A549 (cell line): ENCODE results near the gene SLC2A8. TPM values are rescaled to one million over a fixed set of nuclear protein-coding genes. Genes with fewer than 3 reads are reported as not detected.
A peak's percentile ranks its signal among the peaks of the same experiment; 100 is the strongest.

Source experiments
- ATAC-seq, 2 experiments: fragments of 200-7000 bp in 1 of 2; fragments of >200 bp in 1 of 2; cut with Nextera tagmentation in 1 of 2; cut with Tn5 transposase in 1 of 2; 3 replicates each; pipeline versions ENCODE4 v1.8.0 to v1.9.1; 2018 to 2020; ENCODE audit warnings: mild to moderate bottlenecking in 1 of 2, moderate library complexity in 1 of 2
- CTCF ChIA-PET: fragments of 300-600 bp; sonication (Branson Sonifier 250); formaldehyde crosslinking; extraction: SDS; loops from one replicate; lab custom pipeline; 2021; ENCODE audit warnings: antibody characterized with exemption, inconsistent platforms; lab: Yijun Ruan, JAX
- POLR2A ChIA-PET: fragments of 350-600 bp; formaldehyde crosslinking; extraction: SDS; loops from one replicate; lab custom pipeline; 2021; ENCODE audit warnings: antibody characterized with exemption, inconsistent platforms; lab: Yijun Ruan, JAX
- DNase-seq, 2 experiments: peaks; one replicate each; pipeline versions ENCODE4 v3.0.0 to v3.0.0-alpha.2; 2011 to 2016; ENCODE audit warnings: low read depth in 1 of 2, low spot score in 1 of 2
- FAIRE-seq: peaks from 2 replicates; lab custom pipeline; 2011; peaks lifted over from hg19 to GRCh38; lab: Jason Lieb, UNC
- H3K27ac ChIP-seq, 2 experiments: fragments of >200 bp; sonication (Bioruptor Twin); formaldehyde crosslinking; 3 replicates each; pipeline ENCODE4 v1.5.1; 2016 to 2017
- H3K4me1 ChIP-seq: fragments of >200 bp; sonication (Bioruptor Twin); formaldehyde crosslinking; 3 replicates; pipeline ENCODE4 v1.6.1; 2016
- H3K4me2 ChIP-seq: fragments of >200 bp; sonication (Bioruptor Twin); formaldehyde crosslinking; 3 replicates; pipeline ENCODE4 v1.6.1; 2016
- H3K4me3 ChIP-seq: fragments of >200 bp; sonication (Bioruptor Twin); formaldehyde crosslinking; 3 replicates; pipeline ENCODE4 v1.5.1; 2016
- H3K9me3 ChIP-seq: fragments of >200 bp; sonication (Bioruptor Twin); formaldehyde crosslinking; 3 replicates; pipeline ENCODE4 v1.6.1; 2016
- EHMT2 ChIP-seq: fragments of 200-600 bp; sonication (generic); IDR thresholded peaks from 2 replicates; pipeline ENCODE4 v1.6.1; 2016; ENCODE audit warnings: antibody characterized with exemption, low read depth, mild to moderate bottlenecking, moderate library complexity
- ESRRA ChIP-seq: fragments of 150-350 bp; IDR thresholded peaks from 2 replicates; pipeline ENCODE4 v1.6.1; 2014; ENCODE audit warnings: mild to moderate bottlenecking, low read length, borderline replicate concordance
- FOSB ChIP-seq: fragments of 250-450 bp; sonication (Bioruptor Pico); IDR thresholded peaks from 2 replicates; pipeline ENCODE4 v1.5.0; 2020; ENCODE audit warnings: mild to moderate bottlenecking, moderate library complexity
- HOXA7 ChIP-seq: fragments of 250-450 bp; sonication (Bioruptor Pico); IDR thresholded peaks from 2 replicates; pipeline ENCODE4 v1.5.0; 2020; ENCODE audit warnings: mild to moderate bottlenecking, moderate library complexity
- HOXB13 ChIP-seq: fragments of 250-450 bp; sonication (Bioruptor Pico); IDR thresholded peaks from 2 replicates; pipeline ENCODE4 v1.5.0; 2020; ENCODE audit warnings: low read depth, mild to moderate bottlenecking, moderate library complexity
- HOXB5 ChIP-seq: fragments of 250-450 bp; sonication (Bioruptor Pico); IDR thresholded peaks from 2 replicates; pipeline ENCODE4 v1.5.0; 2020; ENCODE audit warnings: mild to moderate bottlenecking, moderate library complexity
- JUN ChIP-seq, 2 experiments: fragments of >200 bp; sonication (Bioruptor Twin); formaldehyde crosslinking; IDR thresholded peaks; 2 replicates in 1 of 2; 3 replicates in 1 of 2; pipeline ENCODE4 v1.6.1; 2016 to 2017
- MAFK ChIP-seq: fragments of 450-650 bp; IDR thresholded peaks from 2 replicates; pipeline ENCODE4 v1.6.1; 2014; ENCODE audit not compliant: partially characterized antibody
- MAX ChIP-seq: IDR thresholded peaks from 2 replicates; pipeline ENCODE4 v1.6.1; 2012
- MAZ ChIP-seq: fragments of 150-350 bp; IDR thresholded peaks from 2 replicates; pipeline ENCODE4 v1.6.1; 2014; ENCODE audit warnings: antibody characterized with exemption, low read depth, low read length, borderline replicate concordance
- NR3C1 ChIP-seq: fragments of >200 bp; sonication (Bioruptor Twin); formaldehyde crosslinking; IDR thresholded peaks from 3 replicates; pipeline ENCODE4 v1.6.1; 2017
- PHF8 ChIP-seq: fragments of 200-600 bp; sonication (generic); IDR thresholded peaks from 2 replicates; pipeline ENCODE4 v1.6.1; 2016; ENCODE audit warnings: low read depth, mild to moderate bottlenecking, antibody characterized with exemption, moderate library complexity, borderline replicate concordance
- POLR2A ChIP-seq: IDR thresholded peaks from 2 replicates; pipeline ENCODE4 v1.6.1; 2012; ENCODE audit warnings: mild to moderate bottlenecking, low read length
- RAD21 ChIP-seq, 2 experiments: fragments of >200 bp in 1 of 2; sonication (Bioruptor Twin) in 1 of 2; formaldehyde crosslinking in 1 of 2; IDR thresholded peaks in 1 of 2; conservative IDR thresholded peaks in 1 of 2; 2 replicates in 1 of 2; 3 replicates in 1 of 2; pipeline ENCODE4 v1.6.1; 2012 to 2018; ENCODE audit warnings: inconsistent platforms in 1 of 2
- RCOR1 ChIP-seq: fragments of 150-350 bp; IDR thresholded peaks from 2 replicates; pipeline ENCODE4 v1.6.1; 2014; ENCODE audit warnings: antibody characterized with exemption, low read length, low read depth
- RFX5 ChIP-seq: fragments of 450-650 bp; IDR thresholded peaks from 2 replicates; pipeline ENCODE4 v1.7.1; 2014; ENCODE audit warnings: antibody characterized with exemption, mild to moderate bottlenecking, moderate library complexity
- RNF2 ChIP-seq: fragments of 200-600 bp; sonication (generic); IDR thresholded peaks from 2 replicates; pipeline ENCODE4 v1.6.1; 2016; ENCODE audit warnings: low read depth, mild to moderate bottlenecking, antibody characterized with exemption, moderate library complexity, borderline replicate concordance
- SMC3 ChIP-seq: fragments of >200 bp; sonication (Bioruptor Twin); formaldehyde crosslinking; IDR thresholded peaks from 3 replicates; pipeline ENCODE4 v1.6.1; 2018; ENCODE audit warnings: inconsistent platforms
- TP53 ChIP-seq: fragments of 250-450 bp; sonication (Bioruptor Pico); IDR thresholded peaks from 2 replicates; pipeline ENCODE4 v1.5.0; 2021; ENCODE audit warnings: mild to moderate bottlenecking, moderate library complexity
- ZC3H11A ChIP-seq: fragments of 450-650 bp; IDR thresholded peaks from 2 replicates; pipeline ENCODE4 v1.6.1; 2014; ENCODE audit warnings: antibody characterized with exemption, mild to moderate bottlenecking
- ZFP36 ChIP-seq: fragments of 450-650 bp; IDR thresholded peaks from 2 replicates; pipeline ENCODE4 v1.6.1; 2014; ENCODE audit warnings: borderline replicate concordance; ENCODE audit not compliant: partially characterized antibody
- WGBS: methylation state at CpG from one replicate; pipeline ENCODE4 v1.1.6; 2017; ENCODE audit errors: missing lambda C conversion rate; 5-methylcytosine and 5-hydroxymethylcytosine counted together
- polyA minus RNA-seq: library from RNA; depleted of rRNA, polyadenylated mRNA; stranded (reverse); fragments of >200 nt; gene quantifications from 2 replicates; pipeline ENCODE4 v1.2.3, GENCODE V29; 2011; rRNA and poly(A)+ RNA removed
- polyA plus RNA-seq, 4 experiments: library from polyadenylated mRNA; depleted of rRNA in 3 of 4; stranded (reverse); fragments of >200 nt; fragmentation: RNase III in 1 of 4; extraction: RNeasy Plus Mini Kit Qiagen cat#74134 plus additional on column Dnase treatment in 1 of 4; gene quantifications; 2 replicates in 3 of 4; 3 replicates in 1 of 4; pipeline ENCODE4 v1.2.3, GENCODE V29; 2011 to 2017
- TF ChIP-seq, protein P1 (sequence below): fragments of 200-600 bp; sonication (generic); IDR thresholded peaks from 2 replicates; pipeline ENCODE4 v1.6.1; 2016; ENCODE audit warnings: antibody characterized with exemption, mild to moderate bottlenecking, moderate library complexity

The SLC2A8 gene
- 7.3 and 8.3 TPM in 2 replicates for polyA plus RNA-seq (2011; rRNA removed)
- polyA plus RNA-seq (2012; cell fraction: cytosol; rRNA removed) = 14.2 and 24.1 TPM in 2 replicates
- 37.4 and 58.1 TPM in 2 replicates for polyA plus RNA-seq (2012; cell fraction: nucleus; rRNA removed)
- polyA plus RNA-seq (2017; fragmentation: RNase III; extraction: RNeasy Plus Mini Kit Qiagen cat#74134 plus additional on column Dnase treatment) = 16.0 to 16.3 TPM (median 16.3 TPM) in 3 replicates
- polyA minus RNA-seq = 9.9 and 10.5 TPM in 2 replicates

DNA sequence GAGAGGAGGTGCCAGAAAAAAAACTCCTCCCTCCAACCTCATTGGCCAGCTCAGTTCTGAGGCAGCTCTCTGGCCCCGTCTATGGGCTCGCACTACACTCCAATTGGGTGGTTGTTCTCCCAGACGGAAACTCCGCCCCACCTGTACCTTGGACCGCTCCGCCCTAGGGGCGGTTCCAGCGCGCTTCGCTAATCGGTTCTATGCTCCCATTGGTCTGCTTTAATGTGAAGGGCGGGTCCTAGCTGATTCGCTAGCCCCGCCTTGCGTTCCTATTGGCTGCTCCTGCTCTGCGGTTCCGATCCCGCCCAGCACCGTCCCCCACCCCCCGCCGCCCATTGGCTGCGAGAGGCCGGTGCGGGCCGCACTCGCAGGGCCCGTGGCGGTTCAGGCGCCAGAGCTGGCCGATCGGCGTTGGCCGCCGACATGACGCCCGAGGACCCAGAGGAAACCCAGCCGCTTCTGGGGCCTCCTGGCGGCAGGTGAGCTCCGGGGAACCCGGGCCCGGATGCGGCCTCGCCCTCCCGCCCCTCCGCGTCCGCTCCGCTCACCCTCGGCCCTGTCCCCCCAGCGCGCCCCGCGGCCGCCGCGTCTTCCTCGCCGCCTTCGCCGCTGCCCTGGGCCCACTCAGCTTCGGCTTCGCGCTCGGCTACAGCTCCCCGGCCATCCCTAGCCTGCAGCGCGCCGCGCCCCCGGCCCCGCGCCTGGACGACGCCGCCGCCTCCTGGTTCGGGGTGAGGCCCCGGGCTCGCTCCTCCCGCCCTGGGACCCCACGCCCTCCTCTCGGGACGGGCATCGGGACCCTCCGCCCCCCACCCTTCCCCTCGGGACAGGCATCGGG is at the start of gene SLC2A8:
Gene SLC2A8 (plus strand): TSS at position 362 of the 838 bp plus-strand sequence. CDS start 62 bp downstream, at position 424.
- TF ChIP-seq HOXB13 (CRISPR knock-in tag) = no peak
- TF ChIP-seq MAX = peak; percentile 4; the same call in 1 of the 2 replicates
- TF ChIP-seq HOXA7 (CRISPR knock-in tag) = no peak
- TF ChIP-seq JUN (IDR thresholded peaks at IDR 0.05) = peak; percentile 31 to 68; a peak in 2 of 5 replicates
- no peak for TF ChIP-seq MAZ
- no peak for TF ChIP-seq NR3C1
- no peak for TF ChIP-seq RCOR1
- peak; percentile 82 for TF ChIP-seq POLR2A
- no peak for TF ChIP-seq MAFK
- TF ChIP-seq RFX5 = peak; percentile 79
- no peak for TF ChIP-seq TP53 (CRISPR knock-in tag)
- TF ChIP-seq, protein P1, sequence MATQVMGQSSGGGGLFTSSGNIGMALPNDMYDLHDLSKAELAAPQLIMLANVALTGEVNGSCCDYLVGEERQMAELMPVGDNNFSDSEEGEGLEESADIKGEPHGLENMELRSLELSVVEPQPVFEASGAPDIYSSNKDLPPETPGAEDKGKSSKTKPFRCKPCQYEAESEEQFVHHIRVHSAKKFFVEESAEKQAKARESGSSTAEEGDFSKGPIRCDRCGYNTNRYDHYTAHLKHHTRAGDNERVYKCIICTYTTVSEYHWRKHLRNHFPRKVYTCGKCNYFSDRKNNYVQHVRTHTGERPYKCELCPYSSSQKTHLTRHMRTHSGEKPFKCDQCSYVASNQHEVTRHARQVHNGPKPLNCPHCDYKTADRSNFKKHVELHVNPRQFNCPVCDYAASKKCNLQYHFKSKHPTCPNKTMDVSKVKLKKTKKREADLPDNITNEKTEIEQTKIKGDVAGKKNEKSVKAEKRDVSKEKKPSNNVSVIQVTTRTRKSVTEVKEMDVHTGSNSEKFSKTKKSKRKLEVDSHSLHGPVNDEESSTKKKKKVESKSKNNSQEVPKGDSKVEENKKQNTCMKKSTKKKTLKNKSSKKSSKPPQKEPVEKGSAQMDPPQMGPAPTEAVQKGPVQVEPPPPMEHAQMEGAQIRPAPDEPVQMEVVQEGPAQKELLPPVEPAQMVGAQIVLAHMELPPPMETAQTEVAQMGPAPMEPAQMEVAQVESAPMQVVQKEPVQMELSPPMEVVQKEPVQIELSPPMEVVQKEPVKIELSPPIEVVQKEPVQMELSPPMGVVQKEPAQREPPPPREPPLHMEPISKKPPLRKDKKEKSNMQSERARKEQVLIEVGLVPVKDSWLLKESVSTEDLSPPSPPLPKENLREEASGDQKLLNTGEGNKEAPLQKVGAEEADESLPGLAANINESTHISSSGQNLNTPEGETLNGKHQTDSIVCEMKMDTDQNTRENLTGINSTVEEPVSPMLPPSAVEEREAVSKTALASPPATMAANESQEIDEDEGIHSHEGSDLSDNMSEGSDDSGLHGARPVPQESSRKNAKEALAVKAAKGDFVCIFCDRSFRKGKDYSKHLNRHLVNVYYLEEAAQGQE = no peak
- TF ChIP-seq ESRRA = no peak
- TF ChIP-seq PHF8 = peak; percentile 77; the same call in 1 of the 2 replicates
- no peak; the same call in 1 of the 2 replicates for TF ChIP-seq RNF2
- TF ChIP-seq EHMT2 = no peak
- peak in 1 of 2 experiments; percentile 43; a peak in 1 of 5 replicates for TF ChIP-seq RAD21 (conservative IDR thresholded peaks at IDR 0.05 in 1 of 2, IDR thresholded peaks at IDR 0.05 in 1 of 2)
- no peak for TF ChIP-seq HOXB5 (CRISPR knock-in tag)
- peak; percentile 46; the same call in 2 of the 3 replicates for TF ChIP-seq SMC3
- TF ChIP-seq ZFP36 = no peak
- TF ChIP-seq ZC3H11A = no peak
- TF ChIP-seq FOSB (CRISPR knock-in tag) = no peak
- ChIA-PET CTCF (interaction anchor here (0.8 to 6.6 kb wide), 35 partner anchors 9 to 462 kb away, joined by 3 to 33 read pairs (median 4); no protein-coding TSS in a partner anchor), POLR2A (interaction anchor here (0.5 to 2.2 kb wide), 12 partner anchors 9 to 519 kb away, joined by 3 to 25 read pairs (median 5); partner anchors contain the start of genes LRSAM1, RALGPS1, RPL12 and ZNF79)
- 0% methylated on average over 9 of the region's 87 CpGs for WGBS
- peaks cover 6% of the 10 kb centered on the region; the same call in 1 of the 3 replicates for H3K4me1 ChIP-seq
- H3K4me2 ChIP-seq = peak within 1 kb of the TSS; percentile 98
- H3K9me3 ChIP-seq = no peaks in the 10 kb centered on the region
- ATAC-seq = peak; percentile 87 to 96
- peak; percentile 96 to 99 for DNase-seq
- peak within 1 kb of the TSS; percentile 90 for H3K4me3 ChIP-seq
- peak; percentile 93 for FAIRE-seq
- peak within 1 kb of the TSS; percentile 80 to 90 for H3K27ac ChIP-seq
